ENCODE measurements around the gene MED28.
A peak's percentile ranks its signal among the peaks of the same experiment; 100 is the strongest.
"Not testable (repeated sequence)": the region's sequence is repeated elsewhere in the genome, so short reads cannot be mapped to it uniquely, and the experiment has no call there.

The MED28 gene

GRCh38 chr4:17619416-17620105, 5.1 kb downstream of the MED28 start:
- DNase-seq: no peak

- DNase-seq: no peak
Observed at GRCh38 chr4:17623451-17624001, 9.1 kb downstream of the MED28 start.

GRCh38 chr4:17624821-17625220, 10.4 kb downstream of the MED28 start:
- no peak for DNase-seq

GRCh38 chr4:17630228-17630627, 15.8 kb downstream of the MED28 start:
- no peak for DNase-seq

GRCh38 chr4:17633600-17633999, 19.2 kb downstream of the MED28 start:
- DNase-seq: no peak

GRCh38 chr4:17635056-17635455, 20.6 kb downstream of the MED28 start:
- DNase-seq: no peak

GRCh38 chr4:17636341-17636695, 21.9 kb downstream of the MED28 start:
- DNase-seq: no peak

GRCh38 chr4:17636696-17637622, 22.5 kb downstream of the MED28 start:
- DNase-seq: peak; percentile 64

- no peak for DNase-seq
Observed at GRCh38 chr4:17639136-17639535, 24.7 kb downstream of the MED28 start.

GRCh38 chr4:17642398-17642783, 27.9 kb downstream of the MED28 start:
- no peak for DNase-seq

GRCh38 chr4:17646693-17647092, 32.3 kb downstream of the MED28 start:
- no peak for DNase-seq

- DNase-seq: no peak
Observed at GRCh38 chr4:17647176-17647806, 32.9 kb downstream of the MED28 start.

- DNase-seq: no peak
Observed at GRCh38 chr4:17647927-17648326, 33.5 kb downstream of the MED28 start.

GRCh38 chr4:17650406-17650805, 36.0 kb downstream of the MED28 start:
- no peak for DNase-seq

GRCh38 chr4:17654701-17655100, 40.3 kb downstream of the MED28 start:
- DNase-seq: no peak

- DNase-seq: no peak
Observed at GRCh38 chr4:17657090-17657489, 42.6 kb downstream of the MED28 start.

GRCh38 chr4:17657849-17658248, 43.4 kb downstream of the MED28 start:
- no peak for DNase-seq

GRCh38 chr4:17659196-17659595, 44.8 kb downstream of the MED28 start:
- not testable (repeated sequence) for DNase-seq

- no peak for DNase-seq
Observed at GRCh38 chr4:17662694-17663093, 48.3 kb downstream of the MED28 start.

GRCh38 chr4:17664755-17665154, 50.3 kb downstream of the MED28 start:
- DNase-seq: no peak

GRCh38 chr4:17665346-17665745, 50.9 kb downstream of the MED28 start:
- DNase-seq: no peak

- DNase-seq: no peak
Observed at GRCh38 chr4:17665852-17666251, 51.4 kb downstream of the MED28 start.

- no peak for DNase-seq
Observed at GRCh38 chr4:17667253-17667652, 52.8 kb downstream of the MED28 start.
